Body of pancreas (tissue), 4 donors: ENCODE results near the gene LMAN2.

ENCODE experiments used
- POLR2A ChIP-seq, 3 donors: fragments of 450-650 bp; IDR thresholded peaks; one replicate each; pipeline ENCODE4 v1.6.1; 2016; ENCODE audit warnings: antibody characterized with exemption in 3 of 3, mild to moderate bottlenecking in 2 of 3
- TF ChIP-seq, protein P1 (sequence below), 7 experiments: fragments of 450-650 bp in 4 of 7; fragments of 200-600 bp in 3 of 7; sonication (generic) in 3 of 7; IDR thresholded peaks; one replicate each; pipeline ENCODE4 v1.5.1; 2016 to 2019; ENCODE audit warnings: antibody characterized with exemption in 7 of 7

DNA sequence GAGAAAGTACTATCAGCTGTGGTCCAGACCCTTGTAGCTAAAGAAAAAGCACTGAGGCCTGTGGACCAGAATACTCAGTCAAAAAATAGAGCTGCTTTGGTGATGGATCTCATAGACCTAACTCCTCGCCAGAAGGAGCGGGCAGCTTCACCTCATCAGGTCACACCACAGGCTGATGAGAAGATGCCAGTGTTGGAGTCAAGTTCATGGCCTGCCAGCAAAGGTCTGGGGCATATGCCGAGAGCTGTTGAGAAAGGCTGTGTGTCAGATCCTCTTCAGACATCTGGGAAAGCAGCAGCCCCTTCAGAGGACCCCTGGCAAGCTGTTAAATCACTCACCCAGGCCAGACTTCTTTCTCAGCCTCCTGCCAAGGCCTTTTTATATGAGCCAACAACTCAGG is 56.8 kb downstream of the LMAN2 start:
- TF ChIP-seq, protein P1, sequence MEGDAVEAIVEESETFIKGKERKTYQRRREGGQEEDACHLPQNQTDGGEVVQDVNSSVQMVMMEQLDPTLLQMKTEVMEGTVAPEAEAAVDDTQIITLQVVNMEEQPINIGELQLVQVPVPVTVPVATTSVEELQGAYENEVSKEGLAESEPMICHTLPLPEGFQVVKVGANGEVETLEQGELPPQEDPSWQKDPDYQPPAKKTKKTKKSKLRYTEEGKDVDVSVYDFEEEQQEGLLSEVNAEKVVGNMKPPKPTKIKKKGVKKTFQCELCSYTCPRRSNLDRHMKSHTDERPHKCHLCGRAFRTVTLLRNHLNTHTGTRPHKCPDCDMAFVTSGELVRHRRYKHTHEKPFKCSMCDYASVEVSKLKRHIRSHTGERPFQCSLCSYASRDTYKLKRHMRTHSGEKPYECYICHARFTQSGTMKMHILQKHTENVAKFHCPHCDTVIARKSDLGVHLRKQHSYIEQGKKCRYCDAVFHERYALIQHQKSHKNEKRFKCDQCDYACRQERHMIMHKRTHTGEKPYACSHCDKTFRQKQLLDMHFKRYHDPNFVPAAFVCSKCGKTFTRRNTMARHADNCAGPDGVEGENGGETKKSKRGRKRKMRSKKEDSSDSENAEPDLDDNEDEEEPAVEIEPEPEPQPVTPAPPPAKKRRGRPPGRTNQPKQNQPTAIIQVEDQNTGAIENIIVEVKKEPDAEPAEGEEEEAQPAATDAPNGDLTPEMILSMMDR (IDR thresholded peaks at IDR 0.05) = no peak
- no peak for TF ChIP-seq POLR2A (IDR thresholded peaks at IDR 0.05)
